OCI-LY1 (cell line): Measurements from ENCODE around the gene NXN.
"Not testable (repeated sequence)": the region's sequence is repeated elsewhere in the genome, so short reads cannot be mapped to it uniquely, and the experiment has no call there.

Source experiments
- EZH2 ChIP-seq: fragments of 200-600 bp; sonication (generic), shearing (Covaris generic); IDR thresholded peaks from 2 replicates; pipeline ENCODE4 v1.8.0; 2017; ENCODE audit warnings: borderline replicate concordance, mixed run types, mild to moderate bottlenecking, antibody characterized with exemption, low read length, moderate library complexity, mixed read lengths
- TF ChIP-seq, protein P1 (sequence below): fragments of 200-600 bp; sonication (generic), shearing (Covaris generic); IDR thresholded peaks from 2 replicates; pipeline ENCODE4 v1.5.1; 2017; ENCODE audit warnings: mild to moderate bottlenecking, antibody characterized with exemption, low read length, moderate library complexity, mixed read lengths

DNA sequence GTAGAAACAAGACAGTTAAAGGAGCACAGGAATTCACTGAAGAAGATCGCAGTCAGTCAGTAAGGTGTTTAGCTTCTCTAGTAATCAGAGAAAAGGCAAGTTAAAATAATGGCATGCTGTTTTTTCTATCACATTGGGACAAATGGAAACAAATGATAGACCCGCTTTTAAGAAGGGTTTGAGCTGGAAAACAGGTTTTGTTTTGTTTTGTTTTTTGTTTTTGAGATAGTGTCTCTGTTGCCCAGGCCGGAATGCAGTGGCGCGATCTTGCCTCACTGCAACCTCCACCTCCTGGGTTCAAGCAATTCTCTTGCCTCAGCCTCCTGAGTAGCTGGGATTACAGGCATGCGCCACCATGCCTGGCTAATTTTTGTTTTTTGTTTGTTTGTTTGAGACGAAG, 193.7 kb downstream of the NXN start:
- TF ChIP-seq, protein P1, sequence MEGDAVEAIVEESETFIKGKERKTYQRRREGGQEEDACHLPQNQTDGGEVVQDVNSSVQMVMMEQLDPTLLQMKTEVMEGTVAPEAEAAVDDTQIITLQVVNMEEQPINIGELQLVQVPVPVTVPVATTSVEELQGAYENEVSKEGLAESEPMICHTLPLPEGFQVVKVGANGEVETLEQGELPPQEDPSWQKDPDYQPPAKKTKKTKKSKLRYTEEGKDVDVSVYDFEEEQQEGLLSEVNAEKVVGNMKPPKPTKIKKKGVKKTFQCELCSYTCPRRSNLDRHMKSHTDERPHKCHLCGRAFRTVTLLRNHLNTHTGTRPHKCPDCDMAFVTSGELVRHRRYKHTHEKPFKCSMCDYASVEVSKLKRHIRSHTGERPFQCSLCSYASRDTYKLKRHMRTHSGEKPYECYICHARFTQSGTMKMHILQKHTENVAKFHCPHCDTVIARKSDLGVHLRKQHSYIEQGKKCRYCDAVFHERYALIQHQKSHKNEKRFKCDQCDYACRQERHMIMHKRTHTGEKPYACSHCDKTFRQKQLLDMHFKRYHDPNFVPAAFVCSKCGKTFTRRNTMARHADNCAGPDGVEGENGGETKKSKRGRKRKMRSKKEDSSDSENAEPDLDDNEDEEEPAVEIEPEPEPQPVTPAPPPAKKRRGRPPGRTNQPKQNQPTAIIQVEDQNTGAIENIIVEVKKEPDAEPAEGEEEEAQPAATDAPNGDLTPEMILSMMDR, result not testable (repeated sequence)
- not testable (repeated sequence) for TF ChIP-seq EZH2
